MG63 (cell line): ENCODE measurements around the gene CSK. TPM values are rescaled to one million over a fixed set of nuclear protein-coding genes. Genes with fewer than 3 reads are reported as not detected.
"Not testable (repeated sequence)": the region's sequence is repeated elsewhere in the genome, so short reads cannot be mapped to it uniquely, and the experiment has no call there.

Experiments used
- DNase-seq: peaks from one replicate; pipeline ENCODE4 v3.0.0-alpha.2; 2020
- H3K27me3 ChIP-seq: fragments of 250-450 bp; sonication (Bioruptor Pico); 2 replicates; pipeline ENCODE4 v1.5.1; 2020; ENCODE audit warnings: mild to moderate bottlenecking, moderate library complexity
- H3K36me3 ChIP-seq: fragments of 250-450 bp; sonication (Bioruptor Pico); 2 replicates; pipeline ENCODE4 v1.5.1; 2020; ENCODE audit warnings: mild to moderate bottlenecking, moderate library complexity
- H3K4me3 ChIP-seq: fragments of 250-450 bp; sonication (Bioruptor Pico); 2 replicates; pipeline ENCODE4 v1.5.1; 2020; ENCODE audit warnings: mild to moderate bottlenecking, moderate library complexity
- H3K9me3 ChIP-seq: fragments of 250-450 bp; sonication (Bioruptor Pico); 2 replicates; pipeline ENCODE4 v1.5.1; 2020; ENCODE audit warnings: mild to moderate bottlenecking, moderate library complexity
- total RNA-seq: library from RNA; depleted of rRNA; stranded (reverse); fragments of >200 nt; shearing (Covaris generic); gene quantifications from 2 replicates; pipeline ENCODE4 v1.2.3, GENCODE V29; 2014; ENCODE audit warnings: low replicate concordance

Gene CSK
- total RNA-seq, 1 experiment from 2014 or later, result 57.2 TPM

- Histone ChIP-seq H3K4me3 (peak overlapping the region; percentile 80), H3K27me3 (no peaks in the 10 kb centered on the region), H3K9me3 (no peaks in the 10 kb centered on the region), H3K36me3 (peaks cover 32% of the 10 kb centered on the region)
- peak; percentile 42 for DNase-seq
Measured at GRCh38 chr15:74782259-74783071, 585 bp downstream of the CSK start.

GRCh38 chr15:74783072-74783807, 1.4 kb downstream of the CSK start:
- H3K4me3 ChIP-seq, result peak overlapping the region; percentile 80
- H3K36me3 ChIP-seq, result peaks cover 39% of the 10 kb centered on the region
- no peaks in the 10 kb centered on the region for H3K27me3 ChIP-seq
- H3K9me3 ChIP-seq, result no peaks in the 10 kb centered on the region
- DNase-seq, result no peak

- Histone ChIP-seq H3K4me3 (peak overlapping the region; percentile 80), H3K36me3 (peaks cover 42% of the 10 kb centered on the region), H3K9me3 (no peaks in the 10 kb centered on the region), H3K27me3 (no peaks in the 10 kb centered on the region)
- DNase-seq, result no peak
Measured at GRCh38 chr15:74783808-74784175, 1.9 kb downstream of the CSK start.

GRCh38 chr15:74784426-74785193, 2.7 kb downstream of the CSK start:
- DNase-seq, result no peak
- H3K9me3 ChIP-seq, result no peaks in the 10 kb centered on the region
- no peaks in the 10 kb centered on the region for H3K27me3 ChIP-seq
- peaks cover 51% of the 10 kb centered on the region for H3K36me3 ChIP-seq
- peak overlapping the region; percentile 80; the same call in 1 of the 2 replicates for H3K4me3 ChIP-seq

GRCh38 chr15:74785194-74786032, 3.5 kb downstream of the CSK start:
- Histone ChIP-seq H3K9me3 (no peaks in the 10 kb centered on the region), H3K27me3 (no peaks in the 10 kb centered on the region), H3K4me3 (no peak overlapping the region), H3K36me3 (peaks cover 51% of the 10 kb centered on the region)
- DNase-seq, result no peak

- not testable (repeated sequence) for H3K27me3 ChIP-seq, H3K4me3 ChIP-seq, DNase-seq, H3K9me3 ChIP-seq
- peaks cover 56% of the 10 kb centered on the region for H3K36me3 ChIP-seq
Measured at GRCh38 chr15:74786081-74786480, 4.2 kb downstream of the CSK start.

GRCh38 chr15:74786551-74787165, 4.8 kb downstream of the CSK start:
- no peaks in the 10 kb centered on the region for H3K27me3 ChIP-seq
- DNase-seq, result no peak
- peaks cover 62% of the 10 kb centered on the region for H3K36me3 ChIP-seq
- H3K4me3 ChIP-seq, result no peak overlapping the region
- H3K9me3 ChIP-seq, result no peaks in the 10 kb centered on the region

- Histone ChIP-seq H3K36me3 (peaks cover 66% of the 10 kb centered on the region), H3K4me3 (no peak overlapping the region), H3K27me3 (no peaks in the 10 kb centered on the region), H3K9me3 (no peaks in the 10 kb centered on the region)
- DNase-seq, result peak; percentile 69
Measured at GRCh38 chr15:74787251-74788041, 5.6 kb downstream of the CSK start.

GRCh38 chr15:74788042-74788682, 6.3 kb downstream of the CSK start:
- DNase-seq, result no peak
- H3K36me3 ChIP-seq, result peaks cover 67% of the 10 kb centered on the region
- H3K9me3 ChIP-seq, result no peaks in the 10 kb centered on the region
- H3K27me3 ChIP-seq, result no peaks in the 10 kb centered on the region
- H3K4me3 ChIP-seq, result no peak overlapping the region

GRCh38 chr15:74788683-74789151, 6.8 kb downstream of the CSK start:
- Histone ChIP-seq H3K36me3 (peaks cover 66% of the 10 kb centered on the region), H3K4me3 (no peak overlapping the region), H3K27me3 (no peaks in the 10 kb centered on the region), H3K9me3 (no peaks in the 10 kb centered on the region)
- no peak for DNase-seq

GRCh38 chr15:74789171-74789631, 7.3 kb downstream of the CSK start:
- Histone ChIP-seq H3K4me3 (no peak overlapping the region), H3K9me3 (no peaks in the 10 kb centered on the region), H3K27me3 (no peaks in the 10 kb centered on the region), H3K36me3 (peaks cover 65% of the 10 kb centered on the region)
- no peak for DNase-seq

- no peaks in the 10 kb centered on the region for H3K9me3 ChIP-seq
- H3K4me3 ChIP-seq, result no peak overlapping the region
Measured at GRCh38 chr15:74789741-74790079, 7.8 kb downstream of the CSK start.

GRCh38 chr15:74790080-74790916, 8.4 kb downstream of the CSK start:
- Histone ChIP-seq H3K4me3 (no peak overlapping the region), H3K36me3 (peaks cover 67% of the 10 kb centered on the region), H3K27me3 (no peaks in the 10 kb centered on the region), H3K9me3 (no peaks in the 10 kb centered on the region)
- DNase-seq, result peak; percentile 89

More at GRCh38 chr15:74789741-74790079, 7.8 kb downstream of the CSK start:
- DNase-seq, result no peak
- Histone ChIP-seq H3K36me3 (peaks cover 65% of the 10 kb centered on the region), H3K27me3 (no peaks in the 10 kb centered on the region)

GRCh38 chr15:74791007-74791406, 9.1 kb downstream of the CSK start:
- H3K36me3 ChIP-seq, result peaks cover 63% of the 10 kb centered on the region
- no peak overlapping the region for H3K4me3 ChIP-seq
- no peak for DNase-seq
- H3K9me3 ChIP-seq, result no peaks in the 10 kb centered on the region
- no peaks in the 10 kb centered on the region for H3K27me3 ChIP-seq
